SK-N-DZ (cell line): ENCODE measurements around the gene RAMP3.
"Not testable (repeated sequence)": the region's sequence is repeated elsewhere in the genome, so short reads cannot be mapped to it uniquely, and the experiment has no call there.

Experiments used
- DNase-seq: peaks from one replicate; pipeline ENCODE4 v3.0.0-alpha.2; 2015; ENCODE audit warnings: low spot score

RAMP3 gene

GRCh38 chr7:45190406-45191165, 33.0 kb downstream of the RAMP3 start:
- DNase-seq, result no peak

GRCh38 chr7:45191396-45191795, 33.8 kb downstream of the RAMP3 start:
- no peak for DNase-seq

GRCh38 chr7:45192621-45193041, 35.0 kb downstream of the RAMP3 start:
- no peak for DNase-seq

GRCh38 chr7:45193828-45194227, 36.2 kb downstream of the RAMP3 start:
- no peak for DNase-seq

GRCh38 chr7:45196374-45196773, 38.8 kb downstream of the RAMP3 start:
- no peak for DNase-seq

GRCh38 chr7:45197461-45197860, 39.9 kb downstream of the RAMP3 start:
- no peak for DNase-seq

DNA sequence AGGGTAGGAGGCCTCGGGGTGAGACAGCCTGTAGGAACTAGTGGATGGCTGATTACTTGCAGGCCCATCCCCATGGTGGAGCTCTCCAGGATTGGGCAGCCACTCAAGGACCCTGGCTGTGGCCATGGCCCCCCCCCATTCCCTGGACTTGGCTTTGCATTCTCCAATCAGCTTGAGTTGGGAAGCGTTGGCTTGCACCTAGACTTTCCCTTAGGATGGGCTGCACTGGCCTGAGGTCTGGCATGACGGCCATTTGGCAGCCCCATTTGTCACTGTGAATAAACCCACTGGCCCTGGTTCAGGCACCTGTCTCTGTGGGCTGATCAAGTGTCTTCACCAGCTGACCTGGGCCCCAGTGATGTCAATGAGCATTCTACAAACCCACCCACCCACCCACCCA, 41.4 kb downstream of the RAMP3 start:
- DNase-seq, result no peak

DNA sequence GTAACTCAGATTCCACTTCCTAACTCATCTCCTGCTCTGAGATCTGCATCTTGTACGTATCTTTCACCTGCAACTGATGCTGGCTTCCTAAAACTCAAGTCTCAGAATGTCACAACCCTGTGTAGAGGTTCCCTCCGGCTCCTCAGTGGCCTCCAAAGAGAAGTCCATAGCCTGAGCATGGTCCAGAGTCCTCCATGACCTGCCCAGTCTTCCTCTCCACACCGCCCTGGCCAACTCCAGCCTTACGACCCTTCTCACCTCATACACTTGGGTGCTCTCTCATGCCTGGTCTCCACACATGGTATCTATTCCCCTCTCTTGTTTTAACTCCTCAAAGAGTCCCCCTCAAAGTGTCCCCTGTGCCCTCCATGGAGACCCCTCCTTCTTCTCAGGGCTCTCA, 41.9 kb downstream of the RAMP3 start:
- no peak for DNase-seq

DNA sequence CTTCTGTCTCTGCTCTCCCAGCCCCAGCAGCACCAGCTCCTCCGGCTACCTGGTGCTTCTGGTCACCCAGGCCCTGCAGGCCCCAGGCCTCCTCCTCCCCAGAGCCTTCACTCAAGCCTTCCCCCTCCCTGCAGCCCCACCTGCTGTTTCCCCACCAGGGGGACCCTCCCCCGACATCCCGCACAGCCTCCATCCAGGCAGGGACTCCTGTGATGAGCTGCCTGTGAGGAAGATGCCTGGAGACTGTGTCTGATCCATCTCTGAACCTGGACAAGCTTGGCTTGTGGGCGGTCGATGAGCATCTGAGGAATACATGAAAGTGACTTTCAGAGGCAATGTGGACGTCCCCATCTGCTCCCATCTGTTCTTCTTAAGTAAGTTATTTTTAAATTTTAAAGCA, 45.0 kb downstream of the RAMP3 start:
- DNase-seq, result no peak

DNA sequence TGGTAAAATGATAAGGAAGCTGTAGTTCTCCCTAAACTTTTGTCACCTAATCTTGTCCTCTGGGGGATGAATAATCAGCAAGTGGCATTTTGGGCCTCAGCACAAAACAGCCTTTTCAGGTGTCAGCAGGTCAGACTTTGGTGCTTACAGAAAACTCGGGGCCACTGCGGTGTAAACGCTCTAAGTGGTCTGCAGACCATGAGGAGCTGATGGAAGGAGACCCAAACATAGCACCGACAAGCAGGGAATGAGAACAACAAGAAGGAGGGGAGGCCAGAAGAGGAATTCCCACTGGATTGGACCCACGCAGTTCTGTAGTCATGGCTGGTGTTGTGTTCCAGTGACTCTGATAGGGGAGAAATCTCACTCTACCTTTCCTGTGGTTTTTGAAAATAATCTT, 45.4 kb downstream of the RAMP3 start:
- no peak for DNase-seq

GRCh38 chr7:45203459-45203858, 45.9 kb downstream of the RAMP3 start:
- no peak for DNase-seq

- no peak for DNase-seq
Observed at GRCh38 chr7:45203936-45204445, 46.4 kb downstream of the RAMP3 start.

- not testable (repeated sequence) for DNase-seq
Observed at GRCh38 chr7:45206266-45206665, 48.7 kb downstream of the RAMP3 start.

GRCh38 chr7:45209909-45210308, 52.3 kb downstream of the RAMP3 start:
- not testable (repeated sequence) for DNase-seq

DNA sequence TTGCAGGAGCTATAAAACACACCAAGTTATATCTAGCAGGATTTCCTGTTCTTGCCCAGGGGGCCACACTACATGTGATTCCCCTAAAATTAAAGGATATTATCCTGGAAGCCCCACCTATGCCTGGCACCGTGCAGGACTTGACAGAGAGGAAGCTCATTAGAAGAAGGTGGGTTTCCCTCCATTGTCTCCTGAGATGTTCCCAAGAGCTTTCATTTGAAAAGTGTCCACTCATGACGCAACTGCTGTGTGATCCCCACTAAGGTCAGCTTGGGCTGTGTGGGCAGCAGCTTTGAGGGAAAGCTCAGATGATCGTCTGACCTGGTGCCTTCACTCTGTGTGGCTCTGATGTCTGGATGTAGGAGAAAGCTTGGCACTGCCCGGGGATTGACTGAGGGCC, 53.5 kb downstream of the RAMP3 start:
- no peak for DNase-seq

GRCh38 chr7:45211958-45212357, 54.4 kb downstream of the RAMP3 start:
- DNase-seq, result no peak

DNA sequence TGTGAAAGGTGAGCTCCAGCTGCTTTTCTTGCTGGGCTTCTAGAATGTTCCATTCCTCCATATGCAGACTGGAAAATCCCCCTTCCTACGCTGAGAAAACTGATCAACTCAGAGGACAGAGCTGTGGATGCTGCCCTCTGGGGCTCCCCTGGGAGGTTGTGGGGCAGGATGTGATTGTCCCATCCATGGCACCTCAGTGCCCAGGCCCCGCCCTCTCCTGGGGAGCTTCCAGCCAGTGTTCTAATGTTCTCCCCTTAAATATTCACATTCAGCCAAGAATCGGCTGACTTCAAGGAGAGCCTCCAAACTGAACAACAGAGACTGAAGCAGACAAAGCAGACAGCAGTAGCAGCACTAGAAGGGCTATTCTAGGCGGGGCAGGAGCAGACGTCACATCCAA, 55.0 kb downstream of the RAMP3 start:
- DNase-seq, result no peak

GRCh38 chr7:45215601-45216062, 58.0 kb downstream of the RAMP3 start:
- DNase-seq, result peak; percentile 56

- no peak for DNase-seq
Observed at GRCh38 chr7:45216181-45216580, 58.6 kb downstream of the RAMP3 start.

GRCh38 chr7:45216622-45217165, 59.1 kb downstream of the RAMP3 start:
- DNase-seq, result no peak

GRCh38 chr7:45217358-45217757, 59.8 kb downstream of the RAMP3 start:
- peak; percentile 32 for DNase-seq

DNA sequence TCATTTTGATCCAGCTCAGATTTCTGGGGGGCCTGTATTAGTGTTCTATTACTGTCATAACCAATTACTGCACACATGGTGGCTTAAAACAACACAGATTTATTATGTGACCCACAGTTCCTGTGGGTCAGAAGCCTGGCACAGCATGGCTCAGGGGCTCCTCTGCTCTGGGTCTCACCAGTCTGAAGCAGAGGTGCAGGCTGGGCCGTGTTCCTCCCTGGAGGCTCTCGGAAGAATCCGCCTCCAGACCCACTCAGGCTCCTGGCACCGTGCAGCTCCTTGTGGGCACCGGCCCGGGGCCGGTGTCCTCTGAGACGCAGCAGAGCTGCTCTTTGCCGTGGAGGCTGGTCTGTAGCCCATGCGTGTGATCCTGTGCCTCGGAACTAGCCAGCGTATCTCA, 61.5 kb downstream of the RAMP3 start:
- DNase-seq, result no peak

- no peak for DNase-seq
Observed at GRCh38 chr7:45219801-45220435, 62.3 kb downstream of the RAMP3 start.
